Stimulated activated CD8-positive, alpha-beta memory T cell treated with anti-CD3 and anti-CD28 coated beads, Interleukin-15, amount 100 ng/mL, for 1 hour (primary cell): ENCODE results near the gene SYNGR3.

Experiments
- DNase-seq: peaks from one replicate; pipeline ENCODE4 v3.0.0-alpha.2; 2020; ENCODE audit warnings: low read depth

Gene SYNGR3

DNA sequence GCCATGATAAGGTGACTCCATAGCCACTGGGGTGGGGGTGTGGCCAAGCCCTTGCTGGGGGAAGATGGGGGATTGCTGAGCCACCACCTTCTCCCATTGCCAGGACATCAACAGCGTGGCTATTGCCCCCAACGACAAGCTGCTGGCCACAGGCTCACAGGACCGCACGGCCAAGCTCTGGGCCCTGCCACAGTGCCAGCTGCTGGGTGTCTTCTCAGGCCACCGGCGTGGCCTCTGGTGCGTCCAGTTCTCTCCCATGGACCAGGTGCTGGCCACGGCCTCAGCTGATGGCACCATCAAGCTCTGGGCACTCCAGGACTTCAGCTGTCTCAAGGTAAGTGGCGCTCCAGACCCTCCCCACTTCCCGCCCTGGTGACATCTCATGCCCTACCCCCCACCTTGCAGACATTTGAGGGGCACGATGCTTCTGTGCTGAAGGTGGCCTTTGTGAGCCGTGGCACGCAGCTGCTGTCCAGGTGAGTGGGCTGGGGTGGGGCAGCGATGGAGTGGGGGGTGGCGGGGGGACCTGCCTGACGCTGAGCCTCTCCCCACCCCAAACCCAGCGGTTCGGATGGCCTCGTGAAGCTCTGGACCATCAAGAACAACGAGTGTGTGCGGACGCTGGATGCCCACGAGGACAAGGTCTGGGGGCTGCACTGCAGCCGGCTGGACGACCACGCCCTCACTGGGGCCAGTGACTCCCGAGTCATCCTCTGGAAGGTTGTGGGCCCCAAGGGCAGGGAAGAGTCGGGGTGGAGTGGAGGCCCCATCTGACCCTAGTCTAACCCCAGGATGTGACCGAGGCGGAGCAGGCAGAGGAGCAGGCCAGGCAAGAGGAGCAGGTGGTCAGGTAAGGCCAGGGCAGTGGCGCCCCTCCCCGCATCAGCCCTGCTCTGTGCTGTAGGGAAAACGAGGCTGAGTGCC, 12.6 kb upstream of the SYNGR3 start:
- DNase-seq = no peak

DNA sequence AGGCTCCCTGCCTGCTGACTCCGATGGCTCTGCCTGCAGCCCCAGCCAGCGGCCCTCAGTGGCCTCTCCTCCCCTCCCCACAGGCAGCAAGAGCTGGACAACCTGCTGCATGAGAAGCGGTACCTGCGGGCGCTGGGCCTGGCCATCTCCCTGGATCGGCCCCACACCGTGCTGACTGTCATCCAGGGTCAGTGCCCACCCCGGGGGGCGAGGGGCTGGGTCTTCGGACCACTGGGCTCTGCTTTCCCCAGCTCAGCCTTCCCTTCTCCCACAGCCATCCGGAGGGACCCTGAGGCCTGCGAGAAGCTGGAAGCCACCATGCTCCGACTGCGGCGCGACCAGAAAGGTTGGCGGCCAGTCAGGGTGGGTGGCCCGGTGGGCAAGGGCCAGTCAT, 11.9 kb upstream of the SYNGR3 start:
- no peak for DNase-seq

DNA sequence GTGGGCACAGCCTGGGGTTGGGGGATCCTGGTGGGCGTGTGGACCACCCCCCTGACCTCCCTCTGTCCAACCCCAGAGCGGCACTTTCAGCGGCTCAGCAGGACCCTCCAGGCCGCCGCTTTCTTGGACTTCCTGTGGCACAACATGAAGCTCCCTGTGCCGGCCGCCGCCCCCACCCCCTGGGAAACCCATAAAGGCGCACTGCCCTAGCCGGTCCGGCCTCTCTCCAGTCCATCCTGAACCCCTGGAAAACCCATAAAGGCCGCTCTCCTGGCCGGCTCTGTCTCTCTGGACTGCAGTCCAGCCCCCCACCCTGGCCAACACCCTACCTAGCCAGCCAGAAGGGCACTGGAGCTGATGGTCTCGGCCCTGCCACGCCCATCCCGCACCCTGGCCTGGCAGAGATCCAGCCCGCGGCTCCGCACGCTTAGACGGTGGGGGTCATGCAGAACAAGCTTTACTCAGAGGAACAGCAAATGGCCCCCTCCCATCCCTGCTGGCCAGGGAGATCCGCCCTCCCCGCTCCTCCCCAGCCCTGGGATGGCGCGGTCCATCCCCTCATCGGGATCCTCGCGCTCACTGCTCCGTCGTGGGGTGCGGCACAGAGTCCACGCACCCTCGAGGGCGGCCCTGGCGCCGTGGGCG, 11.2 kb upstream of the SYNGR3 start:
- no peak for DNase-seq

DNA sequence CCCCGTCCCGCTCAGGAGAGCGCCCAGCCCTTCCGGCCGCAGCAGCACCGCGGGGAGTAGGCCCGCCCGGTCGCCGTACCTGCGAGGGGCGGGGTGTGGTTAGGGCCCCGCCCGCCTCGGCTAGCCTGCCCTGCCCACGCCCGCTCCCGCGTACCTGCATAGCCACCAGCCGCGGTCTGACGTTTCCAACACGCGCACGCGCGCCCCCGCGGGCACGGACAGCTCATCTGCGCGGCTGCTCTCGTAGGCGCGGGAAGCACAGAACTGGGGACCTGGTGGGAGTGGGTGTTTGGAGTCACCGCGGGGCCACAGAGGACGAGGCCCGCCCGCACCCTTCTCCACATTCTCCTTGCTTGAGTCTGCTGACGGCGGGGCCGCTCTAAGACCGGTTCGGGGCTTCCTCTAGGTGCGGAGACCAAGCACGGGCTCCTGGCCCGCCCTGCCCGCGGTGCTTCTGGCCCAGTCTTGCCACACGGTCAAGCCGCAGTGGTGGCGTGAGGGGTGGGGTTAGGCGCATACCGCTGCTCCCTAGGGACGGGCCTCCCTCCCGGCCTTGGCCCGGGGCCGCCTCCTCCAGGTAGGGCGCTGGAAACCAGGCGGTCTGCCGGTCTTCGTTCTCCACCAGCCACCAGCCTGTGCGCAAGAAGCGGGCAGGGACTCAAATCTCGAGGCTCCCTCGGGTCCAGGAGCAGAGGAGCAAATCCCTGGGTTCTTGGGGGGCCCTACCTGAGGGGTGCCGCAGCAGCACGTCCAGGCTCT, 10.3 kb upstream of the SYNGR3 start:
- no peak for DNase-seq

DNA sequence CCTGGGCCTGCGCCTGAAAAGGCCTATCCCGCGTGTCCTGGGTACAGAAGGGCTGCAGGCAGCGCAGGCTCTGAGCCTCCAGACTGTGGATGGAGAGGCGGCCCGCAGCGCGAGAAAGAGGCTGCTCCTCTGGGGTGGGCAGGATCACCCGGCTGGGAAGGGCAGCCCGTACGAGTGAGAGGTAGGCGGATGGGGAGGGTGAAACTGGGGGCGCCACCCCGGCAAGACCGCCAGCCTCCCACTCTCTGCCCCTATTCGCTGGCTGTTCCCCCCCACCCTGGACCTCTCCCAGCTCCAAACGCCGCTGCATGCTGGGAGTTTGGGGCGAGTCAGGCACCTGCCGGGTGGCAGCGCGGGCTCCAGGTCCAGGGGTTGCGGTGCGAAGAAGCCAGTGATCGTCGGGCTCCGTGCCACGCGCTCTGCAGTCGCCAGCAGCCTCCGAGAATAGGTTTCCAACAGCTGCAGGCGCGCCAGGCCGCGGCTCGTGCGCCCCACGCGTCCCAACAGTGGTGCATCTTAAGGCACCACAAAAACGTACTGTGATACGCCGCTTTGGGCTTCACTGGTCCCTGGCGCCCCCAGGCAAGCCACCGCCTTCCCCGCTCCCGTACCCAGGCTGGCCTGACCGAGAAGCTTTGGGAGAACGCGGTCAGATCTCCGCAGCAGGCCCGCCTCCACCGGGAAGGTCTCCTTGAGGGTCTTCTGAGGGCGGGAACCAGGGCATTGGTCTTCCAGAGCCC, 9.6 kb upstream of the SYNGR3 start:
- no peak for DNase-seq

DNA sequence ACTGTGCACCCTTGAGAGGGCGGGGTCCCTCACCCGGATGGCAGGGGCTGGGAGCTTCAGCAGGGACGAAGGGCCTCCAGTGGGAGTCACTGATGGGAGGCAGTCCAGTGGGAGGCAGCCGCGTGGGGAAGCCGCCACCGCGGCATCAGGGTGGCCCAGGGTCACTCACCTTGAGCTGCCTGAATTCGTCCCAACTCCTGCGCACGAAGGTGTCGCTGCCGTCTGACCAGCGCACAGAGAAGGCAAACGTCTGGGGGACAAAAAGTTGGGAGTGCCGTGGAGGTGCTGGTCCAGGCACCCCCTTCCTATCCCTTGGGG, 9.0 kb upstream of the SYNGR3 start:
- DNase-seq = no peak

DNA sequence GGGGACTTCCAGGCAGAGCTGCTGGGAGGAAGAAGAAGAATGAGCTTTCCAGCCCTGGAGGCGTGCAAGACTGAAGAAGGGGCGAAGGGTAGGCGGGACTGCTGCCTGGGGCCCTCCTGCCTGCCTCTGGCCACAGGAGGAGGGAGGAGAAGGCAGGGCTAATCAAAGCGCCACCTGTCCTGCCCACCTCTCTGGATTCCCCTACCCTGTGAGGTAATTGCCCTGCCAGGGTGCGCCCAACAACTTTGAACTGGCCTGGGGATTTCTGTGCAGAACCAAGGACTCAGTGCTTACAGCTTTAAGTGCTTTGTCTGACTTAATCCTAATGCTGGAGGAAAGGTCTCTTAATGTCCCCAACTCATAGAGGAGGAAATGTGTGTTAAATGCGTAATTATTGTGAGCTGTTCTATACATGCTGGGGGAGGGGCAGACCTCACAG, 8.4 kb upstream of the SYNGR3 start, which contains the start of gene NOXO1:
NOXO1 (minus strand) TSS at position 72 of the 439 bp plus-strand sequence. CDS start 290 bp downstream, outside the sequence.
- no peak for DNase-seq

DNA sequence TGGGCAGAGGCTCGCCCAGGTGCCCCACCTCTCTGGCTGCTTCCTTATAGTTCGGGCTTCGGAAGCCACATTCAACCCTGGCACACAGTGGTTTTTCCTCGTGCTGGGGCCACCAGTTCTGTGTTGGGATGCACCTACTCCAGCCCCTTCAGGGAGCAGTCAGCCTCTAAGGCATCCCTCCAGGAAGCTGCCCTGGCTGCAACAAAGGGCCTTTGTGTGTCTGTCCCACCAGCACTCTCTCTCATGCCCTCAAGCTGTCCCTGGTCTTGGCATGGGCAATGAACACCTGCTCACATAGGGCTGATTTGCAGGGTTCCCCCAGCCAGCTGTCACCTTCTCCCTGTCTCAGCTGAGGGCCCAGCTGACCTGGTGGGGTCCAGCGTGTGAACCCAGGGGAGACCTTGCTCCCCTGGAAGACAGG, 7.7 kb upstream of the SYNGR3 start:
- DNase-seq = no peak

DNA sequence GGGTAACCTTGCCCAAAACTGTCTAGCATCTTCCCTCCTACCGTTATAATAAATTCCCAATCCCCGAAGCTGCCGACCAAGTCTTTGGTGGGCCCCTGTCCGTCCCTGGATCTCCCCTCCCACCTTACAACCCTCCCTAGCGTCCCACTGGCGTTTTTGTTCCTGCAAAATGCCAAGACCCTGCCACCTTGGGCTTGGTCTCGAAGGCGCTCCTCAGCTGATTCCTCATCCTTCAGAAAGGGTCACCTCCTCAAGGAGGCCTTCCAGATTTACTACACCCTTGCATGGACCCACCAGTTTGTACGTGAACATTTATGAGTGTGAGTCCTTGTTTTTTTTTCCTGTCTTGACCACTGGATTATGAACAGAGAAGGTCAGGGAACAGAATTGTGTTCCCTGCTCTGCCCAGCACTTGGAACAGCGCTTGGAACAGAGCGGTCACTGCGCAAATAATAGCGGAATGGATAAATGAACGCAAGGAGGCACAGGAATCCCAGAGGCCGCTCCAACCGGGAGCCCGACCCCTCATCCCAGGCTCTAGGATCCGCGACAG, 6.7 kb upstream of the SYNGR3 start:
- DNase-seq = no peak

DNA sequence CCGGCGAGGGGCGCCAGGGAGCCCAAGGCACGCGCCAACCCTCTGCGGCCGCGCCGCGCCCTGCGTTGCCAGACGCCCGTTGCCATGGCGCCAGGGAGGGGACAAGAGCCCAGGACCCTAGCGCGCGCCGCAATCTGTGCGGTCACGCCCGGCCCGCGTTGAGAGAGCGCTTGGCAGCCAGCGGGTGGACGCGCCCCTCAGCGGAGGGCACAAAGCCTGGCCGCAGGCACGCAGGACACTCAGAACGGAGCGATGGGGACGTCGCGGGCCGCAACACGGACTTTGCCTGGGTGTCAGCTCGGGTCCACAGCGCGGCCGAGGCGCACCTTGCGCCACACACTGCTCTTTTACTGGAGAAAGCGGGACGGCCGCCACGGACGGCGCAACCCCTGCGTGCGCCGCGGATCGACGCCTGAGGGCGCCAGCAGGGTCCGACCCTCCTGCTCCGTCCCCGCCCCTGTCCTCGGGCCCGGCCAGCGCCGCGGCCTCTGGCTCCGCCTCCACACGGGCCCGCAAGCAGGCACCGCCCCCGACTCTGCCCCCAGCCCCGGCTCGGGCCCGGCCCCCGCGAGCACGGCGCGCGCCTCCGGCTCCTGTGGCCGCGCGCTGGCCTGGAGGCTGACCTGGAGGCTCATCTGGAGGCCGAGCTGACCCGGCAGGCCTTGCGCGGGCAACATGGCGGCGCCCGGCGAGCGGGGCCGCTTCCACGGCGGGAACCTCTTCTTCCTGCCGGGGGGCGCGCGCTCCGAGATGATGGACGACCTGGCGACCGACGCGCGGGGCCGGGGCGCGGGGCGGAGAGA, 6.0 kb upstream of the SYNGR3 start, which contains the start of gene GFER:
GFER (plus strand) TSS at position 650 of the 803 bp plus-strand sequence; CDS start at position 676, 26 bp downstream.
- DNase-seq = no peak

DNA sequence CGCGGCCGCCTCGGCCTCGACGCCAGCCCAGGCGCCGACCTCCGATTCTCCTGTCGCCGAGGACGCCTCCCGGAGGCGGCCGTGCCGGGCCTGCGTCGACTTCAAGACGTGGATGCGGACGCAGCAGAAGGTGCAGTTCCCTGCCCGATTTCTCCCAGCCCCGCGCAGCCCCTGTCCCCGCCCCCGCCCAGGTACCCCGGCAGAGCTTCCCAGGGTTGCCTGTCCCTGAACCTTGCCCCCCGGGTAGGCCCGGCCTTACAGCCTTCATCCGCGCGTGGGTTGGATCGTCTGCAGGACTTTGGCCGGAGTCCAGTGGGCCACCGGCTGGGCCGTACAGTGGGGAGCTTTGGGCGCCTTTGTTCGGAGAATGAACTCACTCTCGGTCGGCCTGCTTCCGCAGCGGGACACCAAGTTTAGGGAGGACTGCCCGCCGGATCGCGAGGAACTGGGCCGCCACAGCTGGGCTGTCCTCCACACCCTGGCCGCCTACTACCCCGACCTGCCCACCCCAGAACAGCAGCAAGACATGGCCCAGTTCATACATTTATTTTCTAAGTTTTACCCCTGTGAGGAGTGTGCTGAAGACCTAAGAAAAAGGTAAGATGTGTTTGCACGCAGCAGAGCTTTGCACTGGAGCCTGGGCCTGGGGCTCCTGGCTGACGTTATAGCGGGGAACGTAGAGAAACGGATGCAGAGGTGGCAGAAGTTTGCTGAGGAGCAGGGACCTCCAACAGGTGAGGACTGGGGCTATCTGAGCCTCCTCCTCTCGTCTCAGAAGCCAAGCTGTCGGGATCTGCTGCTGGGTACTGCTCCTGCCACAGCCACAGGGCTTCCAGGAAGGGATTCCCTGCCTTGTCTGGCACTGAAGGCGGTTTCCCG, 5.2 kb upstream of the SYNGR3 start:
- no peak for DNase-seq

DNA sequence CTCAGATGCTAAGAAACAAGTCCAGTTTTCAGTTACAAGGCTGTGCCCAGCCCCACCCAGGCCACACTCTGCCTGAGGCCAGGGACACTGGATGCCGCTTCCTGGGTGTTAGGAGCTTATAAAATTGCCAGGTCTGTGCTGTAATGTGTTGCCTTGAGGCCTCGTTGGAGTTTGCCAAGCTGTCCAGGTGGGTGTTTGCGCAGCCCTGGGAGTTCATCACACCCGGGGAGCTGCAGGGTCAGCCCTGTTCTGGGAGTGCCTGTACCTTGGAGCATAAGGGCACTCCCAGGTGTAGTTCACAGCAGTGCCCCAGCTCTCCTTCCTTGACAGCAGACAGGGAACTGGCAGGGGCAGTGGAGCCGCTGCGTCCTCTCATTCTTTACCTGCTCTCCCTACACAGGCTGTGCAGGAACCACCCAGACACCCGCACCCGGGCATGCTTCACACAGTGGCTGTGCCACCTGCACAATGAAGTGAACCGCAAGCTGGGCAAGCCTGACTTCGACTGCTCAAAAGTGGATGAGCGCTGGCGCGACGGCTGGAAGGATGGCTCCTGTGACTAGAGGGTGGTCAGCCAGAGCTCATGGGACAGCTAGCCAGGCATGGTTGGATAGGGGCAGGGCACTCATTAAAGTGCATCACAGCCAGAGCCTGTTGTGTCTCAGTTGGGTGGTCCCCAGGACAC, 4.2 kb upstream of the SYNGR3 start:
- no peak for DNase-seq

DNA sequence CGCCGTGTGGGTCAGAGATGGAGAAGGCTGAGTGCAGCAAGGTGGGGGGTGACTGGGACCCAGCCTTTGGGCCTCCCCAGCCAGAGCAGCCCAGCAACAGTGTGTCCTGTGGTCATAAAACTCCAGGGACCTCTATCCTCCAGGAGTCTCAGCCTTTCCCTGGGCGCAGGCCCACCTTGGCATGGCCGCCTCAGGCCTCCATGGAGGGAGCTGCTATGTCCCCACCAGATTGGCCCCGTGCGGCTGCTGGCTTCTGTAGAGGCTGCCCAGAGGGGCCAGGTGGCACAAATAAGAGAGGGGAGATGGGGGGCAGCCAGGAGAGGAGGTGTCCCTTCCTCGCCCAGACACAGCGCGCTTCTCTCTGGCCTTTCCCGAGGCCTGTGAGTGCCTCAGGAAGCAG, 2.6 kb upstream of the SYNGR3 start:
- DNase-seq = no peak

DNA sequence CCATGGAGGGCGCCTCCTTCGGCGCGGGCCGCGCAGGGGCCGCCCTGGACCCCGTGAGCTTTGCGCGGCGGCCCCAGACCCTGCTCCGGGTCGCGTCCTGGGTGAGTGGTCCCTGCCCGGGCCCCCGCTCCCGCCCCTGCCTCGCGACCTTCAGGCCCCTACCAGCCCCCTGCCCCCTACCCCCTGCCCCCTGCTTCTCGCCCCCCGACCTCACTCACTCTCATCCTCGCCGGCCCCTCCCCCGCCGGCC, 256 bp downstream of the SYNGR3 start:
- no peak for DNase-seq

DNA sequence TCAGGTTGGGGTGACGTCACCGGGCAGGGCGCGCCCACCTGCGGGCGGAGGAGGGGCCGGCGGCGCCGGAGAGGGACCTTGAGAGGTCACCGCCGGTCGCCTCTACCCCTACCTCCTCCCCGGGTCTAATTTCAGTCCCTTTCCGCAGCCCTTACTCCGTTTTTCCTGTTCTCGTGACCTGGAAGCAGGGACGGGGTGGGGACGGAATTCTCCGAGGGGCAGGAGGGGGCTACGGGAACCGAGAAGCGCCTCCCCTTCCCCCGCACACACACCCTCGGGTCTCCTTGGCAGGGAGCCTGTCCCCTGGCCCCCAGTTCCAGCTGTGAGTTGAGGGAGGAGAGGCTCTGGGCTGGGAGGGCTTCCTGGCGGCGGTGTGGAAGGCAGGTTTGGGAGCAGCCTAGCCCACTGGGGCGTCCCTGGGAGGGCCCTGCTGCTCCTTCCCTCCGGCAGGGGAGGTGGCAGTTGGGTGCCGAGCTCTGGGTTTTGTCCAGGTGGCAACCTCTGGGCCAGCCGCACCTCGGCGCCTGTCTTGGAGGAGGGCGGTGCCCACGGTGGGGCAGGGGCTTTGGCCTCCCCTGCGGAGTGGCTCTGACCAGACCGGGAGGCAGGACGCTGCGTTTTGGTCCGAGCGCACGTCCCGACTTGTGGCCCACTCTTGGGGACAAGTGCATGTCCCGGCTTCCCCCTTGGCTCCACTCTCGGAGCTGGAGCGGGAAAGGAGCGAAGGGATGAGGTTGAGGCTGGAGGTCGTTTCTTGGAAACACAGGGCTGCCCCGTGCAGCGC, 773 bp downstream of the SYNGR3 start:
- no peak for DNase-seq

DNA sequence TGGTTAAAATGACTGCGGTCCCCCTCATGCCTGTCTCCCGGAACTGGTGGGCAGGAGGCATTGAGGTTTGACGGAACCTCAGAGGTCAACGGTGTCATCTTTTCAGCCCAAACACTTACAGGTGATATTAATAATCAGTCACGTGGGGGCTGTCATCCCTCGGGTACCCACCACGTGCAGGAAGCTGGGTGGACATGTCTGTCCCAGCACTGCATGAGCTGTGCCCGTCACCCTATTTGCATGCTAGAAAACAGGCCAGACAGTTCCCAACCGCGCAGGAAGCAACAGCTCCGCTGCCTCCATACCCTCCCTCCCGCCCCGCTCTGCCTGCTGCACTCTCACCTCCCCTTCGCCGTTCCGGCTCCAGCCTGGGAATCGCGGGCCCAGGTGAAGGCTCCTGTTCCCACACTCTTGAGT, 1.4 kb downstream of the SYNGR3 start:
- no peak for DNase-seq

DNA sequence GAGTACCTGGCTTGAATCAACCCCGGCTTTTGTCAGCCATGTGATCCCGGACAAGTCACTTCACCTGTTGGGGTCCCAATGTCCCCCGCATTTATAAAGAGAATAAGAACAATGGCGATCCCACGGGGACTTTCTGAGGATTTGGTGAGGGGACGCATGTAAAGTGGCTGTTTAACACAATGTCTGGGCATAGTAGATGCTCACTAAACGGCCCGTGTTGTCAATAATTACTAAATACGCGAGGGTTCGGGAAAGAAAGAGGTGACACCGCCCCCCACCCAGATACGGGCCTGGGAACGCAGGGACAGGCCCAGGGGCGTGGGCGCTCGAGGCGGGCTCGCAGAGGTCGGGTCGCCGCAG, 1.8 kb downstream of the SYNGR3 start:
- no peak for DNase-seq

DNA sequence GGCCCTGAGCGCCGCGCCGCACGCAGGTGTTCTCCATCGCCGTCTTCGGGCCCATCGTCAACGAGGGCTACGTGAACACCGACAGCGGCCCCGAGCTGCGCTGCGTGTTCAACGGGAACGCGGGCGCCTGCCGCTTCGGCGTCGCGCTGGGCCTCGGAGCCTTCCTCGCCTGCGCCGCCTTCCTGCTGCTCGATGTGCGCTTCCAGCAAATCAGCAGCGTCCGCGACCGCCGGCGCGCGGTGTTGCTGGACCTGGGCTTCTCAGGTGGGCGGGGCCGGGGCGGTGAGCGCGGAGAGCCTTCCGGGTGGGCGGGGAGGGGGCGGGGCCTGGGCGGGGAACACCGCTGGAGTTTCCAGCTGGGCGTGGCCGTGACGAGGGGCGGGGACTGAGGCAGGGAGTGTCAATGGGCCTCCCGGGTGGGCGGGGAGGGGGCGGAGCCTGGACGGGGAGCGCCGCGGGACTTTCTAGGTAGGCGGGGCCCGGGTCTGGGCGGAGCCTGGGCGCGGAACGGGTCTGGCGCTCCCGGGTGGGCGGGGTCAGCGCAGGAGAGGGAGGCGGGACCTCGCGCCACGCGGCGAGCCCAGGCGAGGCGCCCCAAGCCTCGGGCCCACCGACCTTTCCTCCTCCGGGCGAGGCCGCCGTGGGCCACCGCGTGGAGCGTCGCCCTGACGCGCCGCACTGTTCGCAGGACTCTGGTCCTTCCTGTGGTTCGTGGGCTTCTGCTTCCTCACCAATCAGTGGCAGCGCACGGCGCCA, 2.4 kb downstream of the SYNGR3 start:
- peak; percentile 98 for DNase-seq
